ENCODE measurements around the gene PHACTR1.

The PHACTR1 gene

DNA sequence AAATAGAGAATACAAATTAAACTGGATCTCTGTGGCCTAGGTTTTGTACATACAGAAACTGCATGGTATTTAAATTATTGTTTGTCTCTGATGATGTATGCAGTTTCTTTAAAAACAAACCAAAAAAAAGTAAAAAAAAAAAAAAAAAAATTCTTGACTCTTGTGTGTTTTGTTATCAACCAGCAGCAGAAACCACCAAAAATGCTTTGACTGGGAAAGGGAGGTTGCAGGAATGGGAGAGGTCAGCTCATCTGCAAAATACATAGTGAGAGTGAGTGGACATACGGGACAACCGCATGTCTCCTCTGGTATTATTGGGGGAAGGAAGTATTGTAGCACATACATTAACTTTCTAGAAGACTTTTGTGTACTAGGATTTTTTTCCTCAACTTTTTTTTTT lies 573.8 kb downstream of the PHACTR1 start:
- no peak overlapping the region for H3K27ac ChIP-seq (ENCODE audit: insufficient read depth, low read length, poor library complexity, severe bottlenecking)
- peaks cover 27% of the 10 kb centered on the region for H3K36me3 ChIP-seq (ENCODE audit: control insufficient read depth, insufficient read depth, low read length)
- no peak for DNase-seq
- no peaks in the 10 kb centered on the region for H3K9me3 ChIP-seq (ENCODE audit: control insufficient read depth, low read length)
- H3K4me3 ChIP-seq (ENCODE audit: insufficient read depth, low read depth, low read length, poor library complexity, severe bottlenecking), result no peak overlapping the region
- no peaks in the 10 kb centered on the region for H3K4me1 ChIP-seq (ENCODE audit: control insufficient read depth, insufficient read depth, low read length, poor library complexity, severe bottlenecking)
- H3K27me3 ChIP-seq (replicated peaks; ENCODE audit: control insufficient read depth, insufficient read depth, low read length, poor library complexity, severe bottlenecking), result no peaks in the 10 kb centered on the region

DNA sequence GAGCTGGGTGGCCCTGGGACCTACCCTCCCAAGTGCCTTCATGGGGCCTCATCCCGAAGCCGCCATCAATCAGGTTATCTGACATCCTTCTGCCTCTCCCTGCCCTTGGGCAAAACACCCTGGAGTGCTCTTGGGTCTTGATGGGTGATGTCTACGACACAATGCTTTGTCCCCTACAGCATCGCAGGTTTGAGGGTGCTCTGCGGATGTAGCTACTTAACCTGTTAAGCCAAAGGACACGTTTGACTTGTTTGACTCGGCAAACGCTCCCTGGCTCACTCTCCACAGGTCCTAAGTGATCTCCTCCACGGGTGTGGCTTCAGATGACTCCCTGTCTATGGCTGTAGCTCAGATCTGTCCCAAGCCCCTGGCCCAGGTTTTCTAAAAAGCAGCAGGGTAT lies 576.2 kb downstream of the PHACTR1 start:
- H3K4me1 ChIP-seq (ENCODE audit: control insufficient read depth, insufficient read depth, low read length, poor library complexity, severe bottlenecking), result no peaks in the 10 kb centered on the region
- no peak overlapping the region for H3K27ac ChIP-seq (ENCODE audit: insufficient read depth, low read length, poor library complexity, severe bottlenecking)
- H3K9me3 ChIP-seq (ENCODE audit: control insufficient read depth, low read length), result no peaks in the 10 kb centered on the region
- H3K36me3 ChIP-seq (ENCODE audit: control insufficient read depth, insufficient read depth, low read length), result peaks cover 31% of the 10 kb centered on the region
- H3K27me3 ChIP-seq (replicated peaks; ENCODE audit: control insufficient read depth, insufficient read depth, low read length, poor library complexity, severe bottlenecking), result no peaks in the 10 kb centered on the region
- DNase-seq, result no peak
- no peak overlapping the region for H3K4me3 ChIP-seq (ENCODE audit: insufficient read depth, low read depth, low read length, poor library complexity, severe bottlenecking)

DNA sequence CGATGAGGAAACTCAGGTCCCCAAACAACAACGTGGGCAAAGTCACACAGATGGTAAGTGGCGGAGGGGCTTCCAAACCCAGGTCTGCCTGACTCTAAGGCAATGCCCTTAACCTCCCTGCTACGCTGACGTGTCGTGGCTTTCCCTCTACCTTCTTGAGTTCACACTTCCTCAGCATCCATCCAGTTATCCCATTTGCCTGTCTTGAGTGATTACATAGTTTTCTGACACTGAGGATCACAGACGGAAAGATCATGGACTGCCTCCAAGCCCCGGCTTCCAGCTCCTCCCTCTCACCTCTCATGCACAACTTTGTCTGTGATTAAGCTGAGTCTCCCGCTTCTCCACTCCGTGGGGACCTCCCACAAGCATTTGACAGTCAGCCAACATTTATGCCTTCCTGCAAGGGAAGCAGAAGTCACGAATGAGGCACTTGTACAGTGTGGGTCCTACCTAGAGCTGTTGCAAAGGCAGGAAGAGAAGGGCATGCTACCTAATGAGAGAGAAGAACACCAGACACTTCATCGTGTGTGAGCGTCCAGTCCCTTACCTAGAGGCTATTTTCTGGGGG lies 578.0 kb downstream of the PHACTR1 start:
- no peaks in the 10 kb centered on the region for H3K4me1 ChIP-seq (ENCODE audit: control insufficient read depth, insufficient read depth, low read length, poor library complexity, severe bottlenecking)
- no peaks in the 10 kb centered on the region for H3K27me3 ChIP-seq (replicated peaks; ENCODE audit: control insufficient read depth, insufficient read depth, low read length, poor library complexity, severe bottlenecking)
- H3K27ac ChIP-seq (ENCODE audit: insufficient read depth, low read length, poor library complexity, severe bottlenecking), result no peak overlapping the region
- H3K36me3 ChIP-seq (ENCODE audit: control insufficient read depth, insufficient read depth, low read length), result peaks cover 35% of the 10 kb centered on the region
- H3K4me3 ChIP-seq (ENCODE audit: insufficient read depth, low read depth, low read length, poor library complexity, severe bottlenecking), result no peak overlapping the region
- no peaks in the 10 kb centered on the region for H3K9me3 ChIP-seq (ENCODE audit: control insufficient read depth, low read length)
- DNase-seq, result no peak

DNA sequence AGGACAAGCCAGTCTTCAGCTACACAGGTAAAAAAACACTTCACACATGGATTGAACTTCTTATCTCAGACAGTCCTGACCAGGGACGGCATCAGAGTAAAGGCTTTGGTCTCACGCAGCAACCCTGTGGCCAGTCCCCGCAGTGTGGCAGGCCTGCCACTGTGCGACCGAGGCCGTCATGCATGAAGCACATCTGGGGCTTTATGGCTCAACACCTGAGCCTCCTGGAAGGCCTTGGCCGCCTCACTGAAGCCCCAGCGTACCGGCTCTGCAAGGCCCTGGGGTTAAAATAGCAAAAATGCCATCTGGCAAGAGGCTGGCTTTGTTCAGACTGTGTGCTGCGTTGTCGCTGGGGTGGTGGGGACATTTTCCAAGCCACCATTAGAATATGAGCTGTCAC lies 579.0 kb downstream of the PHACTR1 start:
- H3K9me3 ChIP-seq (ENCODE audit: control insufficient read depth, low read length), result no peaks in the 10 kb centered on the region
- no peak overlapping the region for H3K27ac ChIP-seq (ENCODE audit: insufficient read depth, low read length, poor library complexity, severe bottlenecking)
- no peak overlapping the region for H3K4me3 ChIP-seq (ENCODE audit: insufficient read depth, low read depth, low read length, poor library complexity, severe bottlenecking)
- no peak for DNase-seq
- H3K4me1 ChIP-seq (ENCODE audit: control insufficient read depth, insufficient read depth, low read length, poor library complexity, severe bottlenecking), result no peaks in the 10 kb centered on the region
- H3K27me3 ChIP-seq (replicated peaks; ENCODE audit: control insufficient read depth, insufficient read depth, low read length, poor library complexity, severe bottlenecking), result no peaks in the 10 kb centered on the region
- peaks cover 40% of the 10 kb centered on the region for H3K36me3 ChIP-seq (ENCODE audit: control insufficient read depth, insufficient read depth, low read length)

DNA sequence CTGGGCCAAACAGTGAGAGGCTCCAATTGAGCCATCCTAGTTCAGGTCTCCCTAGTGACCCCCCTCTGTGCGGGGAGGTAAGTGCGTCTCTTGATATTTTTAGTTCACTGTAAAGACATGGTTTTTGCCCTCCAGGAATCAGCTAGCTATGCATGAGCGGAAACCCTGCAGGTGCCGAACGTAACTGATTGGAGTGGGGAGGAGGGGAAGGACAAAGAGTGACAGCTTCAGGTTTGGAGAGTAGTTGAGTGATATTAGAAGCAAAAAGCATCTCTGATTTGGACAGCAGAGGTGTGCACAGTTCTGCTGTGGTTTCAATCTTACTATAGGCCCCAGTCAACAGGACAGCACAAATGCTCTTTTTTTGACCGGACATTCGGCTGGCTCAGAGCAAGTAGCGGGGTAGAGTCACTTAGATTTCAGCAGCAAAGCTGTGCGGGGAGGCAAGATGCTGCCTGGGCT lies 580.0 kb downstream of the PHACTR1 start:
- no peak overlapping the region for H3K27ac ChIP-seq (ENCODE audit: insufficient read depth, low read length, poor library complexity, severe bottlenecking)
- no peaks in the 10 kb centered on the region for H3K27me3 ChIP-seq (replicated peaks; ENCODE audit: control insufficient read depth, insufficient read depth, low read length, poor library complexity, severe bottlenecking)
- DNase-seq, result no peak
- no peaks in the 10 kb centered on the region for H3K4me1 ChIP-seq (ENCODE audit: control insufficient read depth, insufficient read depth, low read length, poor library complexity, severe bottlenecking)
- no peak overlapping the region for H3K4me3 ChIP-seq (ENCODE audit: insufficient read depth, low read depth, low read length, poor library complexity, severe bottlenecking)
- H3K9me3 ChIP-seq (ENCODE audit: control insufficient read depth, low read length), result no peaks in the 10 kb centered on the region
- H3K36me3 ChIP-seq (ENCODE audit: control insufficient read depth, insufficient read depth, low read length), result peaks cover 43% of the 10 kb centered on the region

DNA sequence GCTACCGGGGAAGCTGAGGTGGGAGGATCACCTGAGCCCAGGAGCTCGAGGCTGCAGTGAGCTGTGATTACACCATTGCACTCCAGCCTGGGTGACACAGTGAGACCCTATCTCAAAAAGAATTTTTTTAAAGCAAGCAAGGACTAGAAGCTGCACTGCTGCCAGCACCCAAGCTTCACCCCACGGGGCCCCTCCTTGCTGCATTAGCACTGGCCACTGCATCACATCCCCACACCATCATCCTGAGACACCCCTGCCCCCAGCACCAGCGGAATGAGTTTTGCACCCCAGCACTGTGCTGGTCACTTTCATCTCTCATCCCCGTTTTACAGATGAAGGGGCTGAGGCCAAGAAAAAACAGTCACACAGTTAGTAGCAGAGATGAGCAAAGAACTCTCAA lies 580.8 kb downstream of the PHACTR1 start:
- no peak for DNase-seq
- Histone ChIP-seq H3K36me3 (ENCODE audit: control insufficient read depth, insufficient read depth, low read length) (peaks cover 41% of the 10 kb centered on the region), H3K27me3 (replicated peaks; ENCODE audit: control insufficient read depth, insufficient read depth, low read length, poor library complexity, severe bottlenecking) (no peaks in the 10 kb centered on the region), H3K9me3 (ENCODE audit: control insufficient read depth, low read length) (no peaks in the 10 kb centered on the region), H3K27ac (ENCODE audit: insufficient read depth, low read length, poor library complexity, severe bottlenecking) (no peak overlapping the region), H3K4me1 (ENCODE audit: control insufficient read depth, insufficient read depth, low read length, poor library complexity, severe bottlenecking) (no peaks in the 10 kb centered on the region), H3K4me3 (ENCODE audit: insufficient read depth, low read depth, low read length, poor library complexity, severe bottlenecking) (no peak overlapping the region)

DNA sequence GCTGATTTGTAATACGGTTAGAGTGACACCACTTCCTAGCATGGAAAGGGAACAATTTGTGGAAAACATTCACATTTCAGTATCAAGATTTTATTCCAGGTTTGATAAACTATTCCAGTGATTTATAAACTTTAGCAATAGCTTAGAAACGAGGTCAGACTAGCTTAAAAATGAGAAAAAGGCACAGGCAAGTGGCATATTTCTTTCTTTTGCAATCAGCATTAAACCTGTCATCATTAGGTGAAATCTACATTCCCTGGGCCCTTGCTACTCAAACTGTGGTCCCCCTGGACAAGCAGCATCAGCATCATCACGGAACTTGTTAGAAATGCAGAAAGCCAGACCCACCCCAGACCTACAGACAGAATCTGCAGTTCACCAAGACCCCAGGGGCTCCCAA lies 581.9 kb downstream of the PHACTR1 start:
- Histone ChIP-seq H3K36me3 (ENCODE audit: control insufficient read depth, insufficient read depth, low read length) (peaks cover 32% of the 10 kb centered on the region), H3K27me3 (replicated peaks; ENCODE audit: control insufficient read depth, insufficient read depth, low read length, poor library complexity, severe bottlenecking) (no peaks in the 10 kb centered on the region), H3K27ac (ENCODE audit: insufficient read depth, low read length, poor library complexity, severe bottlenecking) (no peak overlapping the region), H3K9me3 (ENCODE audit: control insufficient read depth, low read length) (no peaks in the 10 kb centered on the region), H3K4me3 (ENCODE audit: insufficient read depth, low read depth, low read length, poor library complexity, severe bottlenecking) (no peak overlapping the region), H3K4me1 (ENCODE audit: control insufficient read depth, insufficient read depth, low read length, poor library complexity, severe bottlenecking) (no peaks in the 10 kb centered on the region)
- no peak for DNase-seq

DNA sequence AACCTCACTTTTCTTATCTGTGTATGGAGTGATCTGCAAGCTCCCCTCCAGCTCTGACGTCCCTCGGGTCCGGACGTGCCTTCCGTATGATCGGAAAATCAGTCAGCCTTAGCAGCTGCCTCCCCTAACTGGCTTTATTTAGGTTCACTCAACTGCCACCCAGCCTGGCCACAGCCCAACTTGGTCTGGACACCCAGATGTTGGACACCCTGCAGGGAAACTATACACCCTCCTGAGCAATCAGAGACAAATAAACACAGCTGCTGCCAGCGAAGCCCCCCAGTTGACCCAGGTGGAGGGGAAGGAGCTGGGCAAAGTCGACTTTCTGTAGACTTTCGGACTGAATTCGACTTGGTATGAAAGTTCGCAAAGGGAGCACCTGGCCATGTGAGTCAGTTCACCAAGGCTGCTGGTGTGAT lies 582.8 kb downstream of the PHACTR1 start:
- no peaks in the 10 kb centered on the region for H3K4me1 ChIP-seq (ENCODE audit: control insufficient read depth, insufficient read depth, low read length, poor library complexity, severe bottlenecking)
- H3K27me3 ChIP-seq (replicated peaks; ENCODE audit: control insufficient read depth, insufficient read depth, low read length, poor library complexity, severe bottlenecking), result no peaks in the 10 kb centered on the region
- H3K36me3 ChIP-seq (ENCODE audit: control insufficient read depth, insufficient read depth, low read length), result peaks cover 36% of the 10 kb centered on the region
- no peak overlapping the region for H3K4me3 ChIP-seq (ENCODE audit: insufficient read depth, low read depth, low read length, poor library complexity, severe bottlenecking)
- no peak for DNase-seq
- no peaks in the 10 kb centered on the region for H3K9me3 ChIP-seq (ENCODE audit: control insufficient read depth, low read length)
- no peak overlapping the region for H3K27ac ChIP-seq (ENCODE audit: insufficient read depth, low read length, poor library complexity, severe bottlenecking)

DNA sequence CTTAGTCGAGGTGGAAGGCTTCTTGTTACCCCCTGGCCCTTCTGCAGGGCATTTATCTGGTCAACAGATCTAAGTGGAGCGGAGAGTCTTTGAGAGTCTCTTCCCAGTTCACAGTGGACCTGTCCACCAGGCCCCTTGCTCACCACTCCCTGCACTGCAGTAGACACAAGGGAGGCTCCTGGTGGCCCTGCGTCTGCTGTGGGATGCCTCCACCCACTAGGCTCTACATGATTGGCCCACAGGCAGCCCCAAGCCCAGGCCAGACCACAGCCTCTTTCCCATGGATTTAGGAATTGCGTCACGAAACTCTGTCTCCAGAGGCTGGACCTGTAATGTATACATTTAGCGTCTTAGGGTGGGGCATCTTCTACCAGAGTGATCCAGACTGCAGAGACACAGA lies 583.4 kb downstream of the PHACTR1 start:
- no peaks in the 10 kb centered on the region for H3K4me1 ChIP-seq (ENCODE audit: control insufficient read depth, insufficient read depth, low read length, poor library complexity, severe bottlenecking)
- H3K36me3 ChIP-seq (ENCODE audit: control insufficient read depth, insufficient read depth, low read length), result peaks cover 36% of the 10 kb centered on the region
- no peak overlapping the region for H3K4me3 ChIP-seq (ENCODE audit: insufficient read depth, low read depth, low read length, poor library complexity, severe bottlenecking)
- no peaks in the 10 kb centered on the region for H3K9me3 ChIP-seq (ENCODE audit: control insufficient read depth, low read length)
- no peak for DNase-seq
- H3K27me3 ChIP-seq (replicated peaks; ENCODE audit: control insufficient read depth, insufficient read depth, low read length, poor library complexity, severe bottlenecking), result no peaks in the 10 kb centered on the region
- no peak overlapping the region for H3K27ac ChIP-seq (ENCODE audit: insufficient read depth, low read length, poor library complexity, severe bottlenecking)

DNA sequence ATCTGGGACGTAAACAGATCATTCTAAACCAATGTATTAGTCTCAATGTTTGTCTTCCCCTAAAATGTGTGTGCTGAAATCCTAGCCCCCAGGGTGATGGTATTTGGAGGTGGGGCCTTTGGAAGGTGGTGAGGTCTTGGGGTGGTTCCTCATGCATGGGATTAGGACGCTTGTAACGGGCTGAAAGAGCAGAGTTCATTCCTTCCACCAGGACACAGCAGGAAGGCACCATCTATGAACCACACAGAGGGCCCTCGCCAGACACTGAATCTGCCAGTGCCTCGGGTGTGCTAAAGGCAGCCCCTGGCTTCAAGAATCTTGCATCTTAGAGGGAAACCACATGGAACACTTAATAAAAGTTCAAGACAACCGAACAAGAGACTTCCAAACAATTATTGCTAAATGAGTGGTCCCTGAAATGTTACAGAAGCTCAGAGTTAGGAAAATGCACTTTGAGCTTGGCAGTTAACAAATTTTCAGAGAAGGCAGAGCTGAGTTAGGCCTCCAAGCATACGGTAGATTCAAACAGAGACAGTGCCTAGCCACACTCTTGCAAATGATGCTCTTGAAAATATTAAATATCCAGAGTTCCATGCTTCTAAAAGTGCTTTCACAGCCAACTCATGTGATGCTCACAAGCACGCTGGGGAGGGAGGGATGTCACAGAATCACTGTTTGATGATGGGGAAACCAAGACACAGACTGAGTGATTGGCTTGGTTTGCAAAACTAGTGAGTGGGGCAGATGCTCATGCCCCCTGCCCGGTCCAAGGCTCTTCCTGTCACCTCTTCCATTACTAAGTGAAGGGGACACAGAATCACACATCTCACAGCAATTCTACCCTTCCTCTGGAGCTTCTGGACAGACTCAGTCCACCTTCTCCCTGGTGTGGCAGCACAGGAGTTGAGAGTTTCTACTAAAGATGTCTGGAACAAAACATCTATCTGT lies 584.4 kb downstream of the PHACTR1 start:
- H3K27ac ChIP-seq (ENCODE audit: insufficient read depth, low read length, poor library complexity, severe bottlenecking), result no peak overlapping the region
- peaks cover 36% of the 10 kb centered on the region for H3K36me3 ChIP-seq (ENCODE audit: control insufficient read depth, insufficient read depth, low read length)
- H3K27me3 ChIP-seq (replicated peaks; ENCODE audit: control insufficient read depth, insufficient read depth, low read length, poor library complexity, severe bottlenecking), result no peaks in the 10 kb centered on the region
- H3K4me1 ChIP-seq (ENCODE audit: control insufficient read depth, insufficient read depth, low read length, poor library complexity, severe bottlenecking), result no peaks in the 10 kb centered on the region
- no peak for DNase-seq
- no peak overlapping the region for H3K4me3 ChIP-seq (ENCODE audit: insufficient read depth, low read depth, low read length, poor library complexity, severe bottlenecking)
- no peaks in the 10 kb centered on the region for H3K9me3 ChIP-seq (ENCODE audit: control insufficient read depth, low read length)
